Activated naive CD8-positive, alpha-beta T cell treated with anti-CD3 and anti-CD28 coated beads for 36 hours (primary cell): ENCODE measurements around the gene RARG. TPM values are rescaled to one million over a fixed set of nuclear protein-coding genes. Genes with fewer than 3 reads are reported as not detected.
"Not testable (repeated sequence)": the region's sequence is repeated elsewhere in the genome, so short reads cannot be mapped to it uniquely, and the experiment has no call there.

Experiments used
- DNase-seq: peaks from one replicate; pipeline ENCODE4 v3.0.0; 2021
- H3K27ac Mint-ChIP-seq: one replicate; pipeline ENCODE4 v1.8.0; 2022; ENCODE audit warnings: mild to moderate bottlenecking, moderate library complexity, mixed read lengths
- H3K27me3 Mint-ChIP-seq: one replicate; pipeline ENCODE4 v1.8.0; 2022; ENCODE audit warnings: mild to moderate bottlenecking, mixed read lengths
- H3K36me3 Mint-ChIP-seq: one replicate; pipeline ENCODE4 v1.8.0; 2021; ENCODE audit warnings: mild to moderate bottlenecking, mixed read lengths
- H3K4me1 Mint-ChIP-seq: one replicate; pipeline ENCODE4 v1.8.0; 2021; ENCODE audit warnings: mixed read lengths
- H3K4me3 Mint-ChIP-seq: one replicate; pipeline ENCODE4 v1.8.0; 2022; ENCODE audit warnings: mild to moderate bottlenecking, moderate library complexity, mixed read lengths
- H3K9me3 Mint-ChIP-seq: one replicate; pipeline ENCODE4 v1.8.0; 2022; ENCODE audit warnings: mixed read lengths
- total RNA-seq, 2 experiments: library from RNA; stranded (reverse); gene quantifications; one replicate each; pipeline ENCODE4 v1.2.3, GENCODE V29; 2021

Gene RARG
- total RNA-seq, 2 experiments from 2014 or later: 22.7 to 26.0 TPM

DNA sequence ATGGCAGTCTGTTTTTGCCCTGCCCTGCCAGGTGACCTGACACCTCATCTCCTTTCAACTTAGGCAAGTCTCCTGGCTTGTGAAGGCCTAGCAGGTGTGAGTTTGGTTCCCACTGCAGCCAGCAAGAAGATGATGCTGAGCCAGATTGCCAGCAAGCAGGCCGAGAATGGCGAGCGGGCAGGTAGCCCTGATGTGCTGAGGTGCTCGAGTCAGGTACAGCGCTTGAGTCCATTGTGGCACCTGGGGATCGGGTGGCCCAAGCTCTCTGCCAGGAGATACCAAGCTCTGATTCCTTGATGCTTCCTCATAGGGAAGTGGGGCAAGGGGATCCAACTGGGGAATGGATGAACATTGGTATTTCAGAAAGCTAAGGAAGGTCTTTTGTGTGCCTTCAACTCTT, 47.2 kb downstream of the RARG start:
- DNase-seq: no peak
- peaks cover 2% of the 10 kb centered on the region for H3K9me3 Mint-ChIP-seq
- H3K4me3 Mint-ChIP-seq: no peak overlapping the region
- no peaks in the 10 kb centered on the region for H3K27me3 Mint-ChIP-seq
- H3K27ac Mint-ChIP-seq: peak overlapping the region; percentile 14
- peaks cover 45% of the 10 kb centered on the region for H3K4me1 Mint-ChIP-seq
- H3K36me3 Mint-ChIP-seq: peaks cover 36% of the 10 kb centered on the region

GRCh38 chr12:53182903-53183302, 49.1 kb downstream of the RARG start:
- peak overlapping the region; percentile 95 for H3K4me3 Mint-ChIP-seq
- no peak for DNase-seq
- peaks cover 48% of the 10 kb centered on the region for H3K4me1 Mint-ChIP-seq
- peaks cover 36% of the 10 kb centered on the region for H3K36me3 Mint-ChIP-seq
- peak overlapping the region; percentile 6 for H3K27ac Mint-ChIP-seq
- no peaks in the 10 kb centered on the region for H3K27me3 Mint-ChIP-seq
- peaks cover 2% of the 10 kb centered on the region for H3K9me3 Mint-ChIP-seq

- H3K4me1 Mint-ChIP-seq: peaks cover 47% of the 10 kb centered on the region
- peaks cover 2% of the 10 kb centered on the region for H3K9me3 Mint-ChIP-seq
- H3K27ac Mint-ChIP-seq: peak overlapping the region; percentile 92
- DNase-seq: no peak
- no peaks in the 10 kb centered on the region for H3K27me3 Mint-ChIP-seq
- H3K36me3 Mint-ChIP-seq: peaks cover 29% of the 10 kb centered on the region
- peak overlapping the region; percentile 95 for H3K4me3 Mint-ChIP-seq
Measured at GRCh38 chr12:53181935-53182334, 50.1 kb downstream of the RARG start.

DNA sequence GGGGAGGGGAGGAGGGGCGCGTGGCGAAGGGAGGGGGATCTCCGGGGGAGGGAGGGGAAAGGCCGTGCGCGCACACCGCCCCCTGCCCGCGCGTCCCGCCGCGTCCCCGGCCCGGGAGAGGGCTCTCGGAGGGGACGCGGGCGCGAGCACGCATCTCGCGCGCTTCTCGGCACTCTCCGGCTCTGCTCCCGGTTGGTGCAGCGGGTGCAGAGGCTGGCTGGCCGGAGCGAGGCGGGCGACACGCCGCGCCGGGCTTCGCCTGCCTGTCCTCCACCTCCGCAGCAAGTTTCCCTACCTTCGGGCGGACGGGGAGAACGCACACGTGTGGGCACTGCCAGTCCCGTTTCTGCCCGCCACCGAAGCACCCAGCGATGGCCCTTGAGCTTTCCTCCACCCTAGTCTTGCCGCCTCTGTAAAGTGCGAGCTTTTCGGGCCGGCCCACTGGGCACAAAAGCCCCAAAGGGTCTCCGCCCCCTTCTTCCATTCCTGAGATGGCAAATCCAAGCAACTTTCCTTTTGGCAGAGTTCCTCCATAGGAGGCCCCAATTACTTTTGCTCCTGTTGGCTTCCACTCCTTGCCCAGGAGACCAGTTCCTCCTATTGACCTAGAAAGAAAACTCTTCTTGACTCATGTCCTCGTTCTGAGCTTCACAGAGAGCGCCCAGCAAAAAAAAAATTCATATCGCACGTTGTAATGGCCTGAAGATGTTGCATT, 50.9 kb downstream of the RARG start:
- H3K4me3 Mint-ChIP-seq: peak overlapping the region; percentile 95
- peak overlapping the region; percentile 92 for H3K27ac Mint-ChIP-seq
- H3K36me3 Mint-ChIP-seq: peaks cover 29% of the 10 kb centered on the region
- H3K27me3 Mint-ChIP-seq: no peaks in the 10 kb centered on the region
- peak; percentile 85 for DNase-seq
- H3K9me3 Mint-ChIP-seq: peaks cover 2% of the 10 kb centered on the region
- peaks cover 47% of the 10 kb centered on the region for H3K4me1 Mint-ChIP-seq

DNA sequence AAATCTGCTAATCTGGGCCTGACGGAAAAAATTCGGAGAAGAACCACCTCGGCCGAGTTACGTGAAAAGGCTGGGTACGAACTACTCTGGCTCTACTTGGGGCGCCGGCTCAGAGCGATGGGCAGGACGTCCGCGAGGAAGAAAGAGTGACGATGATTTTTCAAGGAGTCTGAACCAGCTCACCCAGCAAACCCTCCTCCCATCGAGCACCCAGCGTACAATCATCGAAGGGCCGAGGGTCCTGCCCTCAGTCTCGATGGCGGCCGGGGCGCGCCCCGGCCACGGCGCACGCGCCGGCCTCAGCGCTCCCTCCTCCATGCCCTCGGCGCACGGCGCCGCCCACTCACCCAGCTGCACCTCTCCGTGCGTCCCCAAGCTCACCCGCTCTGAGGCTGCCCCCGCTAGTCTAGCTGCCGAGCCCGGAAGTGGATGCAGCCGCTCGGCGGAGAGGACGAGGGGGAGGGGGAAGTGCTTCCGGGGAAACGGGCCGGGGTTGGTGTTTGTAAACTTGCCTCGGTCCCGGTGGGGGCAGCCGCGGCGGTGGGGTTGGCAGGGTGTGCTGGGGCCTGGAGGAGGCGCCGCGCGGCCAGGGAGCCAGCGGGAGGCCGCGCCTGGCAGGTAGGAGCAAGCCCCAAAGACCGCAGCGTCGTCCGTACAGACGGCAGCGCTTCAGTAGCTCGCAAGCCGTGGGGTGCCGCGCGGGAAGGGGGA, 51.6 kb downstream of the RARG start, which contains the start of the genes CSAD and ZNF740:
Gene CSAD (minus strand): TSS at position 706 of the 711 bp plus-strand sequence. CDS start 7,455 bp downstream, outside the sequence.
Gene ZNF740 (plus strand): TSS at position 503 of the 711 bp plus-strand sequence. CDS start 1,262 bp downstream, outside the sequence.
- H3K9me3 Mint-ChIP-seq: peaks cover 2% of the 10 kb centered on the region

GRCh38 chr12:53179687-53180219, 52.3 kb downstream of the RARG start:
- Mint-ChIP-seq H3K4me3 (peak overlapping the region; percentile 95), H3K27me3 (no peaks in the 10 kb centered on the region), H3K36me3 (peaks cover 23% of the 10 kb centered on the region), H3K27ac (peak overlapping the region; percentile 92), H3K9me3 (peaks cover 2% of the 10 kb centered on the region), H3K4me1 (peaks cover 47% of the 10 kb centered on the region)
- no peak for DNase-seq

More for the DNA sequence above, 51.6 kb downstream of the RARG start, which contains the start of the genes CSAD and ZNF740:
- H3K27ac Mint-ChIP-seq: peak within 1 kb of the TSS; percentile 92
- peaks cover 48% of the 10 kb centered on the region for H3K4me1 Mint-ChIP-seq
- H3K27me3 Mint-ChIP-seq: no peaks in the 10 kb centered on the region
- peaks cover 24% of the 10 kb centered on the region for H3K36me3 Mint-ChIP-seq
- peak; percentile 99 for DNase-seq
- H3K4me3 Mint-ChIP-seq: peak within 1 kb of the TSS; percentile 95

DNA sequence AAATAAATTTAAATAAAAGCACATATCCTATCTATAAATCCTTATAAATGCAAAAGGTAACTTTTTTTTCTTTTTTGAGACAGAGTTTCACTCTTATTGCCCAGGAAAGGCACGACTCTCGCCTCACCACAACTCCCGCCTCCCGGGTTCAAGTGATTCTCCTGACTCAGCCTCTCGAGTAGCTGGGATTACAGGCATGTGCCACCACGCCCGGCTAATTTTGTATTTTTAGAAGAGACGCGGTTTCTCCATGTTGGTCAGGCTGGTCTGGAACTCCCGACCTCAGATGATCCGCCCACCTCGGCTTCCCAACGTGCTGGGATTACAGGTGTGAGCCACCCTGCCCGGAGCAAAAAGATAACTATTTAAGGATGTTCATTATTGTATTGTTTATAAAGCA, 53.2 kb downstream of the RARG start:
- not testable (repeated sequence) for H3K27ac Mint-ChIP-seq
- H3K4me1 Mint-ChIP-seq: peaks cover 39% of the 10 kb centered on the region
- H3K4me3 Mint-ChIP-seq: peak overlapping the region; percentile 95

GRCh38 chr12:53177447-53177846, 54.6 kb downstream of the RARG start:
- Mint-ChIP-seq H3K4me1 (peaks cover 30% of the 10 kb centered on the region), H3K36me3 (peaks cover 13% of the 10 kb centered on the region)
- not testable (repeated sequence) for H3K27ac Mint-ChIP-seq, H3K27me3 Mint-ChIP-seq, H3K4me3 Mint-ChIP-seq, DNase-seq, H3K9me3 Mint-ChIP-seq

More for the DNA sequence above, 53.2 kb downstream of the RARG start:
- H3K36me3 Mint-ChIP-seq: peaks cover 17% of the 10 kb centered on the region
- H3K9me3 Mint-ChIP-seq, H3K27me3 Mint-ChIP-seq, DNase-seq: not testable (repeated sequence)

GRCh38 chr12:53176750-53177149, 55.3 kb downstream of the RARG start:
- peaks cover 6% of the 10 kb centered on the region for H3K36me3 Mint-ChIP-seq
- H3K9me3 Mint-ChIP-seq: no peaks in the 10 kb centered on the region
- no peak overlapping the region for H3K27ac Mint-ChIP-seq

DNA sequence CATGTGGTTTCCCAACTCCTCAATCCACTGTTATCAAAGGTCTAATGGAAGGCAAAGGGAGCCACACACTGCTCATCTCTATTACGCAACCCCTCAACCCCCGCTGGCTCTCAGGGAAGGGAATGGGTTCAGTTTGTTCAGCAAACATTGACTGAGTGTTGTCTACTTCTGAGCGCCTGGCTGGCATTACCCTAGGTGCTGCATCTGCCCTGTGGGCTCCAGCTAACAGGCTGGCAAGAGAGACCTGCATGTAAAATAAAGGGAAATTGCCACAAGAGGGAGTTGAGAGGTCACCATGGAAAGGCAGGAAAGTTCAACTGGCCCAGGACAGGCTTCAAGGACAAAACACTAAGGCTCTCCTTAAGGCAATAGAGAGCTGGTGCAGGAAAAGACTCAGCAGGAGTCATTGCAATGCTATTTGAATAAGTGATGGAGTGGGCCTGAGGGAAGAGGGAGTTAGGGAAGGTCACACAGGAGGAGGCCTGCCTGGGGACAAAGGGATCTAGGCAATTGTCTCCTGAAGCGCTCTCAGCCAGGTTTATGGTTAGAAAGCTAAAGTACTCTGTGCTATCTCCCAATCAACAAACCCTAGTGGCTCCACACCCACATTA, 57.0 kb downstream of the RARG start:
- DNase-seq: no peak
- Mint-ChIP-seq H3K27ac (no peak overlapping the region), H3K4me3 (no peak overlapping the region), H3K4me1 (peaks cover 16% of the 10 kb centered on the region), H3K36me3 (no peaks in the 10 kb centered on the region), H3K27me3 (no peaks in the 10 kb centered on the region), H3K9me3 (no peaks in the 10 kb centered on the region)

More at GRCh38 chr12:53176750-53177149, 55.3 kb downstream of the RARG start:
- Mint-ChIP-seq H3K4me1 (peaks cover 23% of the 10 kb centered on the region), H3K27me3 (no peaks in the 10 kb centered on the region), H3K4me3 (no peak overlapping the region)
- no peak for DNase-seq

- no peak for DNase-seq
- Mint-ChIP-seq H3K4me3 (no peak overlapping the region), H3K27me3 (no peaks in the 10 kb centered on the region), H3K9me3 (no peaks in the 10 kb centered on the region), H3K4me1 (peaks cover 4% of the 10 kb centered on the region), H3K36me3 (no peaks in the 10 kb centered on the region), H3K27ac (no peak overlapping the region)
Measured at GRCh38 chr12:53173085-53173715, 58.8 kb downstream of the RARG start.

DNA sequence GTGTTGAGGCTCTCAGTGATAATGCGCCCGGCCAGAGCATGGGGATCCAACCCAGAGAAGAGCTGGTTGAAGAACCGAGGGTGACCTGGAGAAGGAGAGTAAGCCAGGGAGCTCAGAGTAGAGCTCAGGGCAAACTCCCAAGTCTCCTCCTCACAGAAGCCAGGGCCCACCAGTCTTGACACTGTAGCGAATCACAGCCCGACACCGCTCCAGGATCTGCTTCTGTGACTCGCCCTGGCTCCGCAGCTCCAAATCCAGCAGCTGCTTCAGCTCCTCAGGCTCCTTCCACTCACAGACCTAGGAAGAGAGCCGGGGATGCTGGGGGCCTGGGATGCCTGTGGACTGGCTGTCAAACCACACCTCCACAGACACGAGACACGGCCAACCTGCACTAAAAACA, 59.7 kb downstream of the RARG start:
- H3K9me3 Mint-ChIP-seq: no peaks in the 10 kb centered on the region
- H3K27ac Mint-ChIP-seq: no peak overlapping the region
- no peaks in the 10 kb centered on the region for H3K36me3 Mint-ChIP-seq
- no peak for DNase-seq
- no peak overlapping the region for H3K4me3 Mint-ChIP-seq
- H3K27me3 Mint-ChIP-seq: no peaks in the 10 kb centered on the region
- peaks cover 4% of the 10 kb centered on the region for H3K4me1 Mint-ChIP-seq

GRCh38 chr12:53171725-53172329, 60.2 kb downstream of the RARG start:
- Mint-ChIP-seq H3K4me1 (peaks cover 4% of the 10 kb centered on the region), H3K27me3 (no peaks in the 10 kb centered on the region), H3K9me3 (no peaks in the 10 kb centered on the region), H3K36me3 (no peaks in the 10 kb centered on the region), H3K4me3 (no peak overlapping the region), H3K27ac (no peak overlapping the region)
- DNase-seq: no peak
